Measurements from ENCODE around the gene TRIP12. TPM values are rescaled to one million over a fixed set of nuclear protein-coding genes. Genes with fewer than 3 reads are reported as not detected.

TRIP12 gene
- total RNA-seq, 4 donors from 2014 or later: 131 to 343 (median 194) TPM

- Histone ChIP-seq H3K4me1 (no peaks in the 10 kb centered on the region), H3K27me3 (no peaks in the 10 kb centered on the region)
- DNase-seq: no peak
Observed at GRCh38 chr2:229896857-229897256, 25.0 kb downstream of the TRIP12 start.

GRCh38 chr2:229889023-229889422 is 32.8 kb downstream of the TRIP12 start:
- no peaks in the 10 kb centered on the region for H3K9me3 ChIP-seq
- H3K27me3 ChIP-seq: no peaks in the 10 kb centered on the region
- TF ChIP-seq CTCF (IDR thresholded peaks at IDR 0.05): no peak
- no peak for TF ChIP-seq POLR2A (IDR thresholded peaks at IDR 0.05)
- no peak for DNase-seq
- H3K27ac ChIP-seq: no peak overlapping the region
- H3K36me3 ChIP-seq: peaks cover 0 to 5% (median 0%) of the 10 kb centered on the region in 3 donors
- H3K4me3 ChIP-seq: no peak overlapping the region
- peaks cover 0 to 4% (median 0%) of the 10 kb centered on the region in 4 donors for H3K4me1 ChIP-seq

More at GRCh38 chr2:229896857-229897256, 25.0 kb downstream of the TRIP12 start:
- H3K4me3 ChIP-seq: no peak overlapping the region
- H3K27ac ChIP-seq: no peak overlapping the region
- TF ChIP-seq CTCF (IDR thresholded peaks at IDR 0.05): no peak
- TF ChIP-seq POLR2A (IDR thresholded peaks at IDR 0.05): no peak
- H3K36me3 ChIP-seq: peaks cover 0 to 19% (median 0%) of the 10 kb centered on the region in 3 donors
- H3K9me3 ChIP-seq: no peaks in the 10 kb centered on the region

GRCh38 chr2:229888031-229888430 is 33.8 kb downstream of the TRIP12 start:
- TF ChIP-seq CTCF (IDR thresholded peaks at IDR 0.05) (no peak), POLR2A (IDR thresholded peaks at IDR 0.05) (no peak)

GRCh38 chr2:229887441-229887840 is 34.4 kb downstream of the TRIP12 start:
- Histone ChIP-seq H3K4me1 (peaks cover 0 to 4% (median 0%) of the 10 kb centered on the region in 4 donors), H3K9me3 (no peaks in the 10 kb centered on the region), H3K27me3 (no peaks in the 10 kb centered on the region), H3K27ac (no peak overlapping the region), H3K4me3 (no peak overlapping the region), H3K36me3 (no peaks in the 10 kb centered on the region)
- no peak for DNase-seq
- TF ChIP-seq CTCF (IDR thresholded peaks at IDR 0.05) (no peak), POLR2A (IDR thresholded peaks at IDR 0.05) (no peak)

More at GRCh38 chr2:229888031-229888430, 33.8 kb downstream of the TRIP12 start:
- Histone ChIP-seq H3K4me1 (peaks cover 0 to 4% (median 0%) of the 10 kb centered on the region in 4 donors), H3K4me3 (no peak overlapping the region), H3K36me3 (no peaks in the 10 kb centered on the region), H3K9me3 (no peaks in the 10 kb centered on the region), H3K27me3 (no peaks in the 10 kb centered on the region), H3K27ac (no peak overlapping the region)
- no peak for DNase-seq

- Histone ChIP-seq H3K9me3 (no peaks in the 10 kb centered on the region), H3K27ac (no peak overlapping the region), H3K4me1 (peaks cover 0 to 4% (median 0%) of the 10 kb centered on the region in 4 donors), H3K27me3 (no peaks in the 10 kb centered on the region), H3K36me3 (peaks cover 0 to 6% (median 0%) of the 10 kb centered on the region in 3 donors), H3K4me3 (no peak overlapping the region)
- no peak for TF ChIP-seq CTCF (IDR thresholded peaks at IDR 0.05)
- TF ChIP-seq POLR2A (IDR thresholded peaks at IDR 0.05): no peak
- no peak for DNase-seq
Observed at GRCh38 chr2:229884775-229885699, 36.8 kb downstream of the TRIP12 start.

Data from Peyer's patch (tissue), 4 donors.